Activated CD8-positive, alpha-beta T cell treated with anti-CD3 and anti-CD28 coated beads for 36 hours (primary cell): ENCODE measurements around the gene PCOLCE2. TPM values are rescaled to one million over a fixed set of nuclear protein-coding genes. Genes with fewer than 3 reads are reported as not detected.
A peak's percentile ranks its signal among the peaks of the same experiment; 100 is the strongest.

Experiments used
- ATAC-seq: fragments of 200-7000 bp; cut with Tn5 transposase; one replicate; pipeline ENCODE4 v1.10.0; 2021; ENCODE audit warnings: mild to moderate bottlenecking, moderate library complexity
- CTCF ChIA-PET: fragments of 350-600 bp; sonication (Branson Sonifier 250); formaldehyde crosslinking; loops from one replicate; lab custom pipeline; 2021; ENCODE audit warnings: antibody characterized with exemption; lab: Charles Lee
- POLR2A ChIA-PET: fragments of 350-600 bp; sonication (Branson Sonifier 250); formaldehyde crosslinking; loops from one replicate; lab custom pipeline; 2021; ENCODE audit warnings: antibody characterized with exemption; lab: Charles Lee
- DNase-seq: peaks from one replicate; pipeline ENCODE4 v3.0.0-alpha.2; 2020
- H3K27ac Mint-ChIP-seq: one replicate; pipeline ENCODE4 v1.8.0; 2021; ENCODE audit warnings: mild to moderate bottlenecking, mixed read lengths
- H3K27me3 Mint-ChIP-seq: one replicate; pipeline ENCODE4 v1.8.0; 2021; ENCODE audit warnings: mixed read lengths
- H3K36me3 Mint-ChIP-seq: one replicate; pipeline ENCODE4 v1.8.0; 2021; ENCODE audit warnings: low read depth, mixed read lengths
- H3K4me1 Mint-ChIP-seq: one replicate; pipeline ENCODE4 v1.8.0; 2021; ENCODE audit warnings: low read depth, mixed read lengths
- H3K4me3 Mint-ChIP-seq: one replicate; pipeline ENCODE4 v1.8.0; 2021; ENCODE audit warnings: mild to moderate bottlenecking, moderate library complexity, mixed read lengths
- H3K9me3 Mint-ChIP-seq: one replicate; pipeline ENCODE4 v1.8.0; 2021; ENCODE audit warnings: mixed read lengths
- CTCF ChIP-seq: fragments of 200-600 bp; IDR thresholded peaks from one replicate; pipeline ENCODE4 v1.8.0; 2022; ENCODE audit warnings: antibody characterized with exemption, mild to moderate bottlenecking
- intact Hi-C: fragments of 100-400 bp; cut with micrococcal nuclease; formaldehyde crosslinking; loops from one replicate; pipeline ENCODE4 v1.10.0; 2022
- total RNA-seq, 2 experiments: library from RNA; stranded (reverse); gene quantifications; one replicate each; pipeline ENCODE4 v1.2.3, GENCODE V29; 2021

The PCOLCE2 gene
- total RNA-seq, 2 experiments from 2014 or later, result 1.1 TPM

GRCh38 chr3:142815803-142816202 is 73.1 kb downstream of the PCOLCE2 start:
- DNase-seq, result no peak
- ChIA-PET POLR2A (no interaction called here), CTCF (interaction anchor here (2.0 kb wide), 1 partner anchor 13 kb away, joined by 6 read pairs; no protein-coding TSS in a partner anchor)
- no peak for TF ChIP-seq CTCF
- no peak overlapping the region for H3K4me3 Mint-ChIP-seq
- intact Hi-C loops, result no loop called here
- H3K27ac Mint-ChIP-seq, result no peak overlapping the region
- no peaks in the 10 kb centered on the region for H3K4me1 Mint-ChIP-seq
- no peaks in the 10 kb centered on the region for H3K36me3 Mint-ChIP-seq
- peaks cover 12% of the 10 kb centered on the region for H3K27me3 Mint-ChIP-seq
- no peaks in the 10 kb centered on the region for H3K9me3 Mint-ChIP-seq
- no peak for ATAC-seq

- H3K4me1 Mint-ChIP-seq, result no peaks in the 10 kb centered on the region
- ATAC-seq (no peak), DNase-seq (no peak)
- CTCF ChIA-PET, result interaction anchor here (0.8 to 3.3 kb wide), 3 partner anchors 10 to 935 kb away, joined by 3 to 19 read pairs (median 3); no protein-coding TSS in a partner anchor
- no peaks in the 10 kb centered on the region for H3K36me3 Mint-ChIP-seq
- TF ChIP-seq CTCF, result no peak
- intact Hi-C loops, result no loop called here
- H3K9me3 Mint-ChIP-seq, result no peaks in the 10 kb centered on the region
- H3K27ac Mint-ChIP-seq, result no peak overlapping the region
- peaks cover 3% of the 10 kb centered on the region for H3K27me3 Mint-ChIP-seq
- no peak overlapping the region for H3K4me3 Mint-ChIP-seq
- POLR2A ChIA-PET, result no interaction called here
These were observed 79.6 kb downstream of the PCOLCE2 start for GRCh38 chr3:142809259-142809658.

- no peaks in the 10 kb centered on the region for H3K9me3 Mint-ChIP-seq
- POLR2A ChIA-PET, result no interaction called here
- DNase-seq (peak; percentile 29), ATAC-seq (peak; percentile 60)
- no peaks in the 10 kb centered on the region for H3K4me1 Mint-ChIP-seq
- no peak for TF ChIP-seq CTCF
- no peak overlapping the region for H3K27ac Mint-ChIP-seq
- H3K4me3 Mint-ChIP-seq, result no peak overlapping the region
- no peaks in the 10 kb centered on the region for H3K36me3 Mint-ChIP-seq
- CTCF ChIA-PET, result interaction anchor here (3.3 kb wide), 1 partner anchor 20 kb away, joined by 19 read pairs; no protein-coding TSS in a partner anchor
- intact Hi-C loops, result no loop called here
- H3K27me3 Mint-ChIP-seq, result peaks cover 3% of the 10 kb centered on the region
These were observed 80.6 kb downstream of the PCOLCE2 start for GRCh38 chr3:142808103-142808917.

- no peak for TF ChIP-seq CTCF
- CTCF ChIA-PET, result interaction anchor here (1.6 kb wide), 1 partner anchor 29 kb away, joined by 3 read pairs; no protein-coding TSS in a partner anchor
- H3K27me3 Mint-ChIP-seq, result no peaks in the 10 kb centered on the region
- no peaks in the 10 kb centered on the region for H3K4me1 Mint-ChIP-seq
- ATAC-seq (no peak), DNase-seq (no peak)
- H3K27ac Mint-ChIP-seq, result no peak overlapping the region
- no peaks in the 10 kb centered on the region for H3K36me3 Mint-ChIP-seq
- intact Hi-C loops, result no loop called here
- no peak overlapping the region for H3K4me3 Mint-ChIP-seq
- no peaks in the 10 kb centered on the region for H3K9me3 Mint-ChIP-seq
- POLR2A ChIA-PET, result no interaction called here
These were observed 86.0 kb downstream of the PCOLCE2 start for GRCh38 chr3:142802891-142803290.

- POLR2A ChIA-PET, result no interaction called here
- Mint-ChIP-seq H3K27ac (no peak overlapping the region), H3K4me1 (no peaks in the 10 kb centered on the region), H3K9me3 (no peaks in the 10 kb centered on the region), H3K27me3 (no peaks in the 10 kb centered on the region), H3K4me3 (no peak overlapping the region), H3K36me3 (no peaks in the 10 kb centered on the region)
- DNase-seq (no peak), ATAC-seq (no peak)
- CTCF ChIA-PET, result interaction anchor here (1.2 kb wide), 1 partner anchor 27 kb away, joined by 3 read pairs; no protein-coding TSS in a partner anchor
- intact Hi-C loops, result no loop called here
- no peak for TF ChIP-seq CTCF
These were observed 87.1 kb downstream of the PCOLCE2 start for GRCh38 chr3:142801746-142802145.
